NCI-H2029 treated with DMSO at 0.1 percent for 48 hours (cell line): ENCODE results near the gene CNN2.

Experiments used
- DNase-seq: peaks from one replicate; lab custom pipeline; 2025; lab: John Stamatoyannopoulos, UW

The CNN2 gene

DNA sequence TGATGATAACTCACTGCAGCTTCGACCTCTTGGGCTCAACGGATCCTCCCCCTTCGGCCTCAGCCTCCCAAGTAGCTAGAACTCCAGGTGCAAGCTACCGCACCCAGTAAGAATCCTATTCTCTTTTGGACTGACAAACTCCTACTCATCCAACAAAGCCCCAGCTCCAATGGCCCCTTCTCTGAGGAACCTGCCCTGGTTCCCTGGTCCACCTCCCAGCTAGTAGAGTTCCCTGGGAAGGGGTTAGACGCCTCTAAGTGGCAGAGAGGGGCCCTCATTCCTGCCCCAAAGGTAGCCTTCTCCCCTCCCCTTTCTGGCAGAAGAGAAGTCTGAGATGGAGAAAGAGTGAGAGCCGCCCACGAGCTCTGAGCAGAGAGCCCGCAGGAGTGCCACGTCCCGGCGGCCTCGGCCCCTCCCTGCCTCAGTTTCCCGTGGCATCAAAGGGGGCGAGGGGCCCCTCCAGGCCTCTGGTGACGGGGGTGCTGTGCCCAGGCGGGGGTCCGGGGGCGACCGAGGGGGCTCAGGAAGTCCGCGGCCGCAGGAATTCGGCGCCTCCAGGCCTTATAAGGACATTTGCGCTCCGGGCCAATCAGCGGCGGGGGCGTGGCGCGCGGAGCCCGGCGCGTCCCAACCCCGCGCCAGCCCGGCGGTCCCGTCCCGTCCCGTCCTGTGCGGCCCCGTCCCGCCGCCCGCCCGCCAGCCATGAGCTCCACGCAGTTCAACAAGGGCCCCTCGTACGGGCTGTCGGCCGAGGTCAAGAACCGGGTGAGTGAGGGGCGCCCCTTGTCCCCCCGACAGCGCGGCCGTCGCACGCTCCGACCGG lies at the start of gene CNN2:
Gene CNN2 (plus strand): TSS at position 649 of the 823 bp plus-strand sequence. CDS start 54 bp downstream, at position 703.
- DNase-seq, result no peak

GRCh38 chr19:977058-977464 lies 49.3 kb upstream of the CNN2 start:
- DNase-seq, result no peak

GRCh38 chr19:979318-979741 lies 47.1 kb upstream of the CNN2 start:
- no peak for DNase-seq

DNA sequence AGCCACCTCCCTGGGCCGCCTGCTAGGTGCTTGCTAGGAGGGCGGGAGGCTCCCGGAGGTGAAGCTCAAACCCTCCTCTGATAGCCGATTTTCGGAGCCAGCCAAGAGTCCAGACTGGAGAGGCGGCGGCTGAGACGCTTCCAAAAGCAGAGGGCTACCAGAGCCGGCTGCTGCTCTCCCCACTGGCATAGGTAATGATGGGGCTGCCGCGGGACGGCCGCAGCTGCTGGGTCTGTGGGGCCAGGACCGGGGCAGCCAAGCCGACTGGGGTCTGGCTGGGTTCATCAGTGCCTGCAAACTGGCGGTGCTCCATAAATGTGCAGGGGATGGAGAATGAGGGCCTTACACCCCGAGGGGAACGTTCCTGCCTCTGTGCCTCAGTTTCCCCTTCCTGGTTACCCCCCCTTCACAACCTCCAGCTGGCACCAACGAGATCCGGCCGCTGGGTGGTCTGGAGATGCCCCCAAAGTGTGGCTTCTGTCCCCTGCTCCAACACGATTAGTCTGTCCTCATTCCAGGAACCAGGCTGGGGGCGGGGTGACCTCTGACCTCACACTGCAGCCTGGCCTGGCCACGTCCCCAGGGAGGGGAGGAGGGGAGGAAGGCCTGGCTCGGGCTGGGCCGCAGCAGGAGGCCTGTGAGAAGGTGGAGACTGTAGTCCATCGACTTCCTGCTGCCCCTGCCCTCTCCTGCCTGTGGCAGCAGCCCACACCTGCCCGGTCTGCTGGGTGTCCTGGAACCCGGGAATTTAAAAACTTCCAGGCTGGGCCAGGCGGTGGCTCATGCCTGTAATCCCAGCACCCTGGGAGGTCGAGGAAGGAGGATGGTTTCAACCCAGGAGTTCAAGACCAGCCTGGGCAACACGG lies 46.0 kb upstream of the CNN2 start:
- no peak for DNase-seq

DNA sequence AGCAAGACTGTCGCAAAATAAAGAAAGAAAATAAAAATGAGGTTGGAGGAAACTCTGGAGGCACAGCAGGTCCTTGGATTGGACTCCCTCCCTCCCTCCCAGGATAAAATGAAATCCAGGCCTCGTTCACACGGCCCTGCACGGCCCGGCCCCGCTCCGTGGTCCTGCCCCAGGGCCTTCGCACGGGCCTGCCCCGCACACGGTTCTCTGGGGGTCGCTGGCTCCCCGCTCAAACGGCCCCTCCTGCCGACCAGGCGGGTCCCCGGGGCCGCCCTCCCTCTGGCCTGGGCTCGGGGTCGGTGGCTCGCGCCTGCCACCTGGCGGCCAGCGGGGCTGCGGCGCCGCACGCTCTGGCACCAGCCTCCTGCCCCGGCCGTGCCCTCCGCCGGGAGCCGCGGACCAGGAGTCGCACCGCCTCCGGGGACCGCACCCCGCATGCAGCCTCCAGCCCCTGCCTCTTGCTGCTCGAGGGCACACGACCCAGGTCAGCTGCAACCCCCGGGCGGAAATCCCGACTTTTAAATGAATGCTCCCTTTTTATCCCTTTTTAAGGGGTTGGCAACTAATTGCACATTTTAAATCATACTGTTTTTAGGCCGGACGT lies 43.7 kb upstream of the CNN2 start:
- no peak for DNase-seq

GRCh38 chr19:984165-984967 lies 42.0 kb upstream of the CNN2 start, which contains the start of gene WDR18:
TSS of gene WDR18 (plus strand) at chr19:984345. CDS start at chr19:984354, 9 bp downstream.
- DNase-seq, result peak; percentile 44

DNA sequence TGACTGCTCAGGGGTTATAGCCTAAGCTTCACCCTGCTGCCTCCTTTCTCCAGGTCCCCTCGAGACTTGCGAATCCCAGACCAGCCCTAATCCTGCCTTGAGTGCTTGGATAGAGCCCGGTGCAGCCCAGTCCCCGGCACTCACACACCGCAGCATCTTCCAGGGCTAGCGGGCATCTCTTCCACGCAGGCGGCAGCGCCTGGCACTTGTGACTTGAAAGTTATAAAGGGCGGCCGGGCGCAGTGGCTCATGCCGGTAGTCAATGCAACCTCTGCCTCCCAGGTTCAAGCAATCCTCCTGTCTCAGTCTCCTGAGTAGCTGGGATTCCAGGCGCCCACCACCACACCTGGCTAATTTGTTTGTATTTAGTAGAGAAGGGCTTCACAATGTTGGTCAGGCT lies 40.3 kb upstream of the CNN2 start:
- no peak for DNase-seq

- no peak for DNase-seq
Observed at GRCh38 chr19:988081-988480, 38.3 kb upstream of the CNN2 start.

- no peak for DNase-seq
Observed at GRCh38 chr19:988510-988909, 37.9 kb upstream of the CNN2 start.

GRCh38 chr19:989381-990081 lies 36.9 kb upstream of the CNN2 start:
- no peak for DNase-seq

DNA sequence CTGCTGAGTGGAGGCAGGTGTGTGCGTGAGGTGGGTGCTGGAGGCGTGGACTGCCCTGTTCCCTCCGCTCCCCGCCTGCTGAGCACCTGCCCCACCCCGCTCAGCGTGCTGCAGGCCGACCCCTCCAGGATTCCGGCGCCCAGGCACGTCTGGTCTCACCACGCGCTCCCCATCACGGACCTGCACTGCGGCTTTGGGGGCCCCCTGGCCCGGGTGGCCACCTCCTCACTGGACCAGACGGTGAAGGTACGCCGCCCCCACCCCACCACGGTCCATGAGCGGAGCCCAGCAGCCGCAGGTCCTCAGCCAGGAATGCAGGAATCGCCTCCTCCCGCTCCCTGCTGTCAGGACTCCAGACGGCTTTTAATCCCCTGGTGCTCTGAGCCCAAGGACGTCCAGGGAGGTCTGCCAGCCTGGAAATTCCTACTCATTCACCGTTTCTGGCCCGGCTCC lies 36.3 kb upstream of the CNN2 start:
- DNase-seq, result no peak

DNA sequence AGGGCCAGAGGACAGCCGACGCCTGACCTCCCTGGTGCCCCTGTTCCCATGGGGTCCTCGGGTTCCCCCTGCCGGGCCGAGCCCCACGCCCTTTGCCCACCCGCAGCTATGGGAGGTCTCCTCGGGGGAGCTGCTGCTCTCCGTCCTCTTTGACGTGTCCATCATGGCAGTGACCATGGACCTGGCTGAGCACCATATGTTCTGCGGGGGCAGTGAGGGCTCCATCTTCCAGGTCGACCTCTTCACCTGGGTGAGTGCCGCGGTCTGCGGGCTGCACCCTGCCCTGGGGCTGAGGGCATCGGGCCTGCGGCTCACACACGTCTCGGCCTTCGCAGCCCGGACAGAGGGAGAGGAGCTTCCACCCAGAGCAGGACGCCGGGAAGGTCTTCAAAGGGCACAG lies 35.7 kb upstream of the CNN2 start:
- no peak for DNase-seq

GRCh38 chr19:991174-991931 lies 35.1 kb upstream of the CNN2 start:
- no peak for DNase-seq

- no peak for DNase-seq
Observed at GRCh38 chr19:991932-992669, 34.3 kb upstream of the CNN2 start.

GRCh38 chr19:992670-993055 lies 33.7 kb upstream of the CNN2 start:
- DNase-seq, result no peak

DNA sequence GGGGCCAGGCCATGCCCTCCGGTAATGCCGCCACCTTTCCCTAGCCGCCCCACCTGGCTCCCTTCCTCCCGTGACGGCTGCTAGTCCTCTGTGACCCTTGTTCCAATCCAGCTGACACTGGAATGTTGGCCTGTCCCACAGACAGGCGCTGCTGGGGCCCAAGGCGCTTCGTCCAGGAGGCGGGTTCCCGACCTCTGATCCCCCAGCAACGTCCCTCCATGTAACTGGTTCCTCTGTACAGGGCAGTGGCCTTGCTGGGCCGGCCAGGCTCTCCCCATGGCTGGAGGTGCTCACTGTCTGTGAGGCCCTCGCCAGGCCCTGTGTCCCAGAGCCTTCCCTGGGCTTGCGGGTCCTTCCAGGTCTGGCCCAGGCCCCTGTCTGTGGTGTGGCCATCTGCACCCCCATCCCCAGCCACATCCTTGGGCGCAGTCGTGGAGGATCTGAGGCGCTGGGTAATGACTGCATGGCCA lies 33.0 kb upstream of the CNN2 start:
- DNase-seq, result no peak

DNA sequence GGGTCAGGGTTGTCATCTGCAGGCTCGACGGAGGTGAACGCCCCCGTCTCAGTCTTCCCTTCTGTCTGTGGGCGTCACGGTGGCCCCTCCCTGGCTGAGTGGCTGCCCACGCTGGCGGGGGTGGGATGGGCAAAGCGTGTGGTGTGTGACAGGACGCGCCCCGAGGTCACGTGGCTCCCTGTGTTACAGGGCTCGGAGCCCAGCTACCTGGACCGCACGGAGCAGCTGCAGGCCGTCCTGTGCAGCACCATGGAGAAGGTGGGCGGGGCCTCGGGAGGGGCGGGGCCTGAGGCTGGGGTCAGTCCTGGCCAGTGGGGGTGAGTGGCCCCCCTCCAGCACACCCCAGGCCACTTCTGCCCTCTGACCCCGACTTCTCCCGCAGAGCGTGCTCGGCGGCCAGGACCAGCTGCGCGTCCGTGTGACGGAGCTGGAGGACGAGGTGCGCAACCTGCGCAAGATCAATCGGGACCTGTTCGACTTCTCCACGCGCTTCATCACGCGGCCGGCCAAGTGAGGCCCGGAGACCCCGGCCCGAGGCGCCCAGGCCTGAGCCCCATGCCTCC lies 32.5 kb upstream of the CNN2 start:
- no peak for DNase-seq

DNA sequence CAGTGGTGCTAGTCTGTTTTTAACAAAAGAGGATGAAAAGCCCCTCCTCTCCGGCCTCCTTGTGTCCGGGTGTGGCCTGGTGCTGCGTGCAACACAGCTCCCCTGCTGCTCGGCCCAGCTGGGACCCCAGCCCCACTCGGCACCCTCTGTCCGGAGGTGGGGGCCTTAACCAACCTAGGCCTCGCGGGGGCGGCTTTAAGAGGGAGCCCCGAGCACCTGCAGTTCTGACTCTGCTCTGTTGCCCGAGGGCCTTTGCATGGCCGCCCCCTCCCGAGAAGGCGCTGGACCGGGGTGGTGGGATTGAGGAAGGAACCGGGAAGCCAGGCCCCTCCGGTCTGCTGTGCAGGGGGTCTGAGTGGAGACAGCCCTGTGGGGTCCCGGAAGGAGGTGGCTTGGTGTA lies 31.9 kb upstream of the CNN2 start:
- no peak for DNase-seq
